BE2C (cell line): ENCODE results near the gene TSEN34.
A peak's percentile ranks its signal among the peaks of the same experiment; 100 is the strongest.
"Not testable (repeated sequence)": the region's sequence is repeated elsewhere in the genome, so short reads cannot be mapped to it uniquely, and the experiment has no call there.

Experiments
- DNase-seq: peaks from one replicate; pipeline ENCODE4 v3.0.0-alpha.2; 2020
- H3K27me3 ChIP-seq: fragments of 250-450 bp; sonication (Bioruptor Pico); 2 replicates; pipeline ENCODE4 v1.5.1; 2020; ENCODE audit warnings: mild to moderate bottlenecking
- H3K36me3 ChIP-seq: fragments of 250-450 bp; sonication (Bioruptor Pico); 2 replicates; pipeline ENCODE4 v1.5.1; 2020; ENCODE audit warnings: mild to moderate bottlenecking
- H3K4me1 ChIP-seq: fragments of 250-450 bp; sonication (Bioruptor Pico); 2 replicates; pipeline ENCODE4 v1.5.1; 2020
- H3K4me3 ChIP-seq: 2 replicates; pipeline ENCODE4 v1.5.1; 2011; ENCODE audit warnings: low read depth, low read length
- H3K9me3 ChIP-seq: fragments of 250-450 bp; sonication (Bioruptor Pico); 2 replicates; pipeline ENCODE4 v1.5.1; 2020
- TF ChIP-seq, protein P1 (sequence below): IDR thresholded peaks from 2 replicates; pipeline ENCODE4 v1.5.1; 2012; ENCODE audit warnings: mild to moderate bottlenecking, low read depth, low read length

Gene TSEN34

DNA sequence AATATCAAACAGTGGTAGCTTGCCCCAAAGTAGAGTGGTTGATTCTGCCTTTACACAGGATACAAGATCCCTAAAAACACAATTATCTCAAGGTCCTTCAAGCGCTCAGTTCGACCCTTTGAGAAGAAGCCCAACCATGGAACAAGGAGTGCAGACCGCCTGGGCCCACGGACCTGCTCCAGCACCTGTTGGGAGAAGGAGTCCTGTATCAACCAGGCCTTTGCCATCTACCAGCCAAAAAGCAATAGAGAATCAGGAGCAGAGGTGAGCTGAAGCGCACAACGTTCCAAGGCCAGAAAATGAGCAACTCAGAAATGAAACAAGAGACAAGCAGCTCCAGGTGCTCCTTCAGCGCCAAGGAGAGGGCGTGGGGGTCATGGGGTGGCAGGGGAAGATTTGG is 38.0 kb downstream of the TSEN34 start:
- Histone ChIP-seq H3K4me1 (peaks cover 3% of the 10 kb centered on the region; the same call in 1 of the 2 replicates), H3K27me3 (peaks cover 60% of the 10 kb centered on the region)

DNA sequence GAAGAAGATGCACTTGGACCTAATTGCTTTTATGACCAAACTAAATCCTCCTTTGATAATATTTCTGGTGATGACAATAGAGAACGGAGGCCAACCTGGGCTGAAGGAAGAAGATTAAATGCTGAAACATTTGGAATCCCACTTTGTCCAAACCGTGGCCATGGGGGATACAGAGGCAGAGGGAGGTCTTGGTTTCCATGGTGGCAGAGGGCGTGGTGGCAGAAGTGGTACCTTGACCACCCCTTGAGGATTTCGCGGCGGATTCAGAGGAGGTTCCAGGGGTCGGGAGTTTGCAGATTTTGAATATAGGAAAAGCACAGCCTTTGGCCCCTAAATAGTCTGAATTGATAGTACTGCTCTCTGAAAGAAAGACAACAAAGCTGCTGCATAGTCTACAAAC is 38.9 kb downstream of the TSEN34 start:
- Histone ChIP-seq H3K4me3 (no peak overlapping the region), H3K27me3 (peaks cover 63% of the 10 kb centered on the region), H3K36me3 (no peaks in the 10 kb centered on the region), H3K9me3 (no peaks in the 10 kb centered on the region; the same call in 1 of the 2 replicates), H3K4me1 (peaks cover 3% of the 10 kb centered on the region; the same call in 1 of the 2 replicates)
- no peak for DNase-seq
- TF ChIP-seq, protein P1, sequence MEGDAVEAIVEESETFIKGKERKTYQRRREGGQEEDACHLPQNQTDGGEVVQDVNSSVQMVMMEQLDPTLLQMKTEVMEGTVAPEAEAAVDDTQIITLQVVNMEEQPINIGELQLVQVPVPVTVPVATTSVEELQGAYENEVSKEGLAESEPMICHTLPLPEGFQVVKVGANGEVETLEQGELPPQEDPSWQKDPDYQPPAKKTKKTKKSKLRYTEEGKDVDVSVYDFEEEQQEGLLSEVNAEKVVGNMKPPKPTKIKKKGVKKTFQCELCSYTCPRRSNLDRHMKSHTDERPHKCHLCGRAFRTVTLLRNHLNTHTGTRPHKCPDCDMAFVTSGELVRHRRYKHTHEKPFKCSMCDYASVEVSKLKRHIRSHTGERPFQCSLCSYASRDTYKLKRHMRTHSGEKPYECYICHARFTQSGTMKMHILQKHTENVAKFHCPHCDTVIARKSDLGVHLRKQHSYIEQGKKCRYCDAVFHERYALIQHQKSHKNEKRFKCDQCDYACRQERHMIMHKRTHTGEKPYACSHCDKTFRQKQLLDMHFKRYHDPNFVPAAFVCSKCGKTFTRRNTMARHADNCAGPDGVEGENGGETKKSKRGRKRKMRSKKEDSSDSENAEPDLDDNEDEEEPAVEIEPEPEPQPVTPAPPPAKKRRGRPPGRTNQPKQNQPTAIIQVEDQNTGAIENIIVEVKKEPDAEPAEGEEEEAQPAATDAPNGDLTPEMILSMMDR, result no peak

More for the DNA sequence above, 38.0 kb downstream of the TSEN34 start:
- Histone ChIP-seq H3K36me3 (no peaks in the 10 kb centered on the region), H3K9me3 (no peaks in the 10 kb centered on the region; the same call in 1 of the 2 replicates), H3K4me3 (no peak overlapping the region)
- no peak for DNase-seq
- TF ChIP-seq, protein P1, result no peak

DNA sequence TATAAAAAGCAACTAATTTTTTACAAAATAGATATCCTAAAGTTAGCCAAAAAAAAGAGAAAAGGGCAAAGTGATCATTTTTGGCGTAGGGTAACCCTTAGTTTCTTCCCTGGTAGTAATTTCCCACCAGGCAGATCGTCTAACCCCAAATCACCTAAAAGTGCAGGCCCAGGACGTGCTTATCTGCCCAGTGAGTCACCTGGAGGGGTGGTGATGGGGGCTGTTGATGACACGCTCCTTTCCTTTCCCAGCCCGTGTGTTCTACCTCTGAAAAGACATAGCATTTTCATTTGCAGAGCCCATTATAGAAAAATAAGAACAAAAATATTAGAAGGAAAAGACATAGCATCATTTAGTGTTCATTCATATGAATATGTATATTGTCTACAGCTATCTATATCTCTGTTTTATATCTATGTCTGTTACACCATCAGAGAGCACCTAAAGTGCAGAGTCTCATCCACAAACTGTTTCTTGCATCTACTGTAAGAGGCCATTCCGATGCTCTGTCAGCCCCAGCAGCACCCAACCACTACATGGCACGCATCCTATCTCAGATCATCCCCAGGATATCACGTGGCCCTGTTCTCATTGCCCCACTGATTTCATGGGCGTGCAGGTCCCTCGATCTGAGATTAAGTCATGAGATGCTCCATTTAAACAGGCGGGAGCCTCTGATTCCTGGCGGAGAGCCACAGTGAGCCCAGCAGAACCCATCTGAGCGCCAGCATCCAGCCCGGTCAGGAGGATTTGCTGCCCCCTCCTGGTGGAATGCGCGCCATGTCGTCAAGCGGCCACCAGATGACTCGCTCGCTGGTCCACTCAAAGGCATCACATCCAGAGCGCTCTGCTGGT is 40.2 kb downstream of the TSEN34 start:
- Histone ChIP-seq H3K9me3 (no peaks in the 10 kb centered on the region; the same call in 1 of the 2 replicates), H3K36me3 (no peaks in the 10 kb centered on the region), H3K4me3 (no peak overlapping the region), H3K27me3 (peaks cover 55% of the 10 kb centered on the region), H3K4me1 (peaks cover 3% of the 10 kb centered on the region; the same call in 1 of the 2 replicates)
- TF ChIP-seq, protein P1, result peak; percentile 97
- DNase-seq, result peak; percentile 91

DNA sequence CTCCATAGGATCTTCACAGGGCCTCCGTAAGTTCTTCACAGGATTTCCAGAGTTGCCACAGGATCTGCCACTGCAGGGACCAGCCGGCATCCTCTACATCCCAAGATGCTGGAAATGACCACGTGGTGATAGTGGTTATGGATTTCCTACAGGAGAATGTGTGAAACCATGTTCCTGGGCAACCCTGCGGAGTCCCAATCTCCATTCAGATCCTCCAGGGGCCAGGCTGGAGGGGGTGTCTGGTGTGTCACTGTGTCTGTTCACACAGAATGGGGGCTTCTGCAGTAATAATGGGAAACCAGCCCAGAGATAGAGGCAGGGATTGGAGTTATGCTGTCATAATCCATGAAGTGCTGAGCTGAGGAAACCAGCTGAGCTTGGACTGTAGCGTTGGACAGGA is 42.8 kb downstream of the TSEN34 start:
- Histone ChIP-seq H3K9me3 (no peaks in the 10 kb centered on the region; the same call in 1 of the 2 replicates), H3K4me3 (no peak overlapping the region), H3K4me1 (peaks cover 3% of the 10 kb centered on the region; the same call in 1 of the 2 replicates), H3K27me3 (peaks cover 57% of the 10 kb centered on the region), H3K36me3 (no peaks in the 10 kb centered on the region)
- no peak for DNase-seq
- TF ChIP-seq, protein P1, result no peak

DNA sequence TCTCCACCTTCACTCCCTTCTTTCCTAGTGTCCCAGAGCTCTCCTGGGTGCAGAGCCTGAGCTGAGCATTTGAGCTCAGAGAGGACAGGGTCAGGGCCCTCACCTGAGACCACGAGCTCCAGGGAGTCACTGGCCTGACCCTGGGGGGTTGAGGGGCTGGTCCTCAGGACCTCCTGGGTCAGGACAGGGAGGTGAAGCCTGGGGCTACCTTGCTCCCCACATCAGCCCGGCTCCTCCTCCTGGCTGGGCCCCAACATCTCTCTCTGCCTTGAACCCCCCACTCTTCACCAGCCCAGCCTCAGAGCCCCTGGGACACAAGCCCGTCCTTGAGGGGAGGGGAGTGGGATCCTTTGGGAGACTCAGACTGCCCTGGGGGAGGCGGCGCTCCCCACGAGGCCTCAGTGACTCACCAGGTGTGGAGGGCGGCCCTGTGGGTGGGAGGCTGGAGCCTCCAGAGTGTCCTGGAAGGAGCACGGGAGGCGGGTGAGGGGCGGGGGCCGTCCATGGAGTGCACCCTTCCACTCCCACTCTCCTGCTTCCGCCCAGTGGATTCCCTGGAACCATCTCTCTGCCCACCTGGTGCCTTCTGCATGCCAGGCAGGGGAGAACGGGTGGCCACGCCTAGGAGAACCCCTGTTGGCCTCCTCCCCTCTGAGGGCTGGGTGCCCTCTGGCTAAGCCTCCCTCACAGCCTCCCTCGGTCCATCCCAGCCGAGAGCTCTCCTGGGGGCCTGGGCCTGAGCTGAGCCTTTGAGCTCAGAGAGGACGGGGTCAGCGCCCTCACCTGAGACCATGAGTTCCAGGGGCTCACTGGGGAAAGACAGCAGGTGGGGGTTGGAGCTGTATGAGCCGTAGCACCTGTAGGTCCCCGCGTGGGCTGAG is 48.6 kb downstream of the TSEN34 start:
- H3K9me3 ChIP-seq, H3K36me3 ChIP-seq, H3K4me1 ChIP-seq, DNase-seq, H3K4me3 ChIP-seq: not testable (repeated sequence)
- peaks cover 35% of the 10 kb centered on the region for H3K27me3 ChIP-seq

DNA sequence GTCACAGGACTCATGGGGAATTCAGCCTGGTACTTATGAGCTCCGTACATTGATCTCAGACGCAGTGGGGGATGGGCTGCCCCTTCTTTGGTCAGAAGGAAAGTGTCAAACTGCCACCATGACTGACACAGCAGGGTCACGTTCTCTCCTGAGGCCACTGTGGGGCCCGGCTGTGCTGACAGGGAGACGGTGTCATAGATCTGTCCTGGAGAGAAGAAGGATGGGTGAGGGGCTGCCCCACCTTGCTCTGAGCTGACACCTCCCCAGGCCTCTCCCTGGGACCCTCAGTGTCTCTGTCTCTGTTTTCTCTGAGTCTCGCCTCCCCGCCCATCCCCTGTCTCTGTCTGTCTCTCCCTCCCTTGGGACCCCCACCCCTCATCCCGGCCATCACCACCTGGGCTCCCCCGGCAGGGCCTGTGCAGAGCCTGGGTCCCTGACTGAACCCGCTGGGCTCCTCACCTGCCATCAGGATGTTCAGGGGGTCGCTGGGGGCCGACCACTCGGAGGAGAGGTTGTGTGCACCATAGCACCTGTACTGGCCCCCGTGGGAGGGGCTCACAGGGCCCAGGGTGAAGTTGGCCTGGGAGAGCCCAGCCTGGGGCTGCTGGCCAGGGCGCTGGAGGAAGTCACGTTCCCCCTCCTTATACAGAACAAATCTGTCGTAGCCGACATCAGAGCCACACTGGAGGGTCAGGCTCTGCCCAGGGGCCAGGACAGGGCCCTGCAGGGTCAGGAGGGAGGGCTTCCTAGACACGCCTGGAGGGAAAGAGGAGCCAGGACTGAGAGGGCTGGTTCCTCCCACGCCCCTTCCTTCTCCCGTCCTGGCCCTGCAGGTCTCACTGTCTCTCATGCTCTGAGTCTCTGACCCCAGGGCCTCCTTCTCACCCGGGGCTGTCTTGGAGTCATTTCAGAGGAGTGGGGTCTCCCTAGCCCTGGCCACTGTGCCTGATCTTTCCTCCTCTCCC is 49.5 kb downstream of the TSEN34 start:
- not testable (repeated sequence) for H3K4me1 ChIP-seq

DNA sequence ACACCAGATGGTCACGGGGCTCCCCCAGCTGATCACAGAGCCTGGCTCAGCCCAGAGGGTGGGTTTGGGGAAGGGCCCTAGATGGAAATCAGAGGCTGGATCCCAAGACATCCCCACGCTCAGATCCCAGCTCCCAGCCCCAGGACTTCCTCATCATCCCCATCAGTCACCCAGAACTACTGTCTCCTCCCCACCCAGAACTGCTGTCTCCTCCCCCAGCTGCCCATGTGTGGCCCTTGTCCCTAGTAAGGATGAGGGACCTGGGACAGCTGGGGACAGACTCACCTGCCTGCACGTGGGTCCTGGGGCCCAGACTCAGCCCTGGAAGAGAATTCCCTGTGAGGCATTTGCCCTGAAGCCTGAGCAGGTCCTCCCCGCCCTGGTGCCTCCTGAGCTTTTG is 51.1 kb downstream of the TSEN34 start:
- not testable (repeated sequence) for DNase-seq, H3K4me1 ChIP-seq, H3K4me3 ChIP-seq, H3K9me3 ChIP-seq, H3K36me3 ChIP-seq
- H3K27me3 ChIP-seq, result peaks cover 40% of the 10 kb centered on the region

More for the DNA sequence above, 49.5 kb downstream of the TSEN34 start:
- not testable (repeated sequence) for H3K36me3 ChIP-seq, H3K9me3 ChIP-seq, DNase-seq, H3K4me3 ChIP-seq
- peaks cover 38% of the 10 kb centered on the region for H3K27me3 ChIP-seq

DNA sequence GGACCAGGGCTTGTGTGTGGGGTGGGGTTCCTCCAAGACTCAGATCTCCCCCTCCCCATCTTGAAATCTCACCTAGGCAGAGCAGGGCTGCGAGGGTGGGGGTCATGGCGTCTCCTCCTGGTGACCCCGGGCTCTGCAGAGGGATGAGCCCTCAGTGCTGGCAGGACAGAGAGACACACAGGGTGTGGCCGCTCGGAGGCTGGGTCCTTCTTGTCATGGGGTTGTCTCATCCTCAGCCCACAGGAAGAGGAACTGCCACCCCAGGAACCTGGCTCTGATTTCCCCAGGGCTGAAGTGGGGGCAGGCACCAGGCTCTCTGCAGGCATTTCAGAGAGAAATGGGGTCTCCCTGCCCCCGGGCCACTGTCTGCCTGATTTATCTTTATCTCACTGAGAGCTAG is 51.5 kb downstream of the TSEN34 start, which contains the start of gene LILRA6:
TSS of gene LILRA6 (minus strand) at position 145 of the 400 bp plus-strand sequence.
- not testable (repeated sequence) for H3K4me1 ChIP-seq, H3K36me3 ChIP-seq, DNase-seq, H3K9me3 ChIP-seq, H3K4me3 ChIP-seq
- peaks cover 40% of the 10 kb centered on the region for H3K27me3 ChIP-seq

DNA sequence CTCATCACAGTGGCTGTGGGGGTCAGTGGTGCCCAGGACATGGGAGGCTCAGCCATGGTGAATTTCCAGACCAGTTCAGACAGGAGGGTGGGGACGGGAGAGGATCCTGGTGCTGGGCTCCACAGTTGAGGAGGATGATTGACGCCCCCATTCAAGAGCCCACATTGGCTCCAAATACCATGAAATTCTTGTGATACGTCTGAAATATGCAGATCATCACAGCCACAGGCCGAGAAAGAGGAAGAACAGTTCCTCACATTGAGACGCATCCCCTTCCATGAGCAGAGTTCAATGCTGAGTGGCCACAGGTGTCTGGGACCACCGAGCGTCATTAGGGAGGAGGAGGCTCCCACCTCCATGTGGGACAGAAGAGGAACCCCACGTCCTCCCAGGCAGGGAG is 52.7 kb downstream of the TSEN34 start:
- peaks cover 39% of the 10 kb centered on the region for H3K27me3 ChIP-seq
- not testable (repeated sequence) for H3K36me3 ChIP-seq, H3K4me3 ChIP-seq, H3K9me3 ChIP-seq, H3K4me1 ChIP-seq, DNase-seq
